HG03378 (cell line): ENCODE results near the gene FREM2.
A peak's percentile ranks its signal among the peaks of the same experiment; 100 is the strongest.

Experiments
- ATAC-seq: cut with Tn5 transposase; IDR thresholded peaks from one replicate; pipeline ENCODE4 v1.9.1; 2021; ENCODE audit warnings: mild to moderate bottlenecking, moderate library complexity; ENCODE audit not compliant: unreplicated experiment

The FREM2 gene

GRCh38 chr13:38883783-38884182, 196.9 kb downstream of the FREM2 start:
- ATAC-seq: no peak

DNA sequence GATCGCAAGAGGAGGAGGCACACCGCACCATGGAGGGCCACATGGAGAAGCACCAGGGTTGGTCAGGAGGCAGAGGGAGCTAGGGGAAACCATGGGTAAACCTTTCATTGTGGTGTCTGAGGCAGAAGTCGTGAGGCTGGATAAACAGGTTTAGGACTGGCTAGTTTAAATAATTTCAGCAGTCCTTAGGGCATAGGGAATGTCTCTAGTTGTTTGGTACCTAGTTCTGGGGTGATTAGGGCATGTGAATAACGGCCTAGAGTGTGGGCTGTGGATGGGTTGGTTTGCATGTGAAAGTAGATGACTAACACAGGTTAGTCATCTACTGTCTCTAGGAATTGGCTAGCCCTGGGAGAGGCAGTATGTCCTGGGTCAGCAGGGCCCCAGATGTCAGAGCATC, 201.4 kb downstream of the FREM2 start:
- peak; percentile 55 for ATAC-seq

DNA sequence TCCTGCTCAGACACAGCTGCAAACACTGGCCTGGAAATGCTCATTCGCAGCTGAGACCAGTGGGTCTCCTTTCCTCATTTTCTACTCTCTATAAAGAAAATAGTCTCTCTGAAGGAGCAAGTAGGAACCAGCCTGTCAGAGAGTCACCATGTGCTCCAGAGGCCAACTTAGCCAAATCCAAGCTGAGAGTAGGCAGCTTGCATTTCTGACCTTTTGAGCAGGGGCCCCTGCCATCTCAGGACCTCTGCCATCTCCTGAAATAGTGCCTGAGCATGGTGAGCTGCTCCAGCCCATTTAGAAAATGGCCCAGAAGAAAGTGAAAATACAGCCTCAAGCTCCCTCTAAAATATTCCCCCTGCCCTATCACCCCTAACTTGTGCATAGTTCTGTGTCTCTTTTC, 208.2 kb downstream of the FREM2 start:
- no peak for ATAC-seq

DNA sequence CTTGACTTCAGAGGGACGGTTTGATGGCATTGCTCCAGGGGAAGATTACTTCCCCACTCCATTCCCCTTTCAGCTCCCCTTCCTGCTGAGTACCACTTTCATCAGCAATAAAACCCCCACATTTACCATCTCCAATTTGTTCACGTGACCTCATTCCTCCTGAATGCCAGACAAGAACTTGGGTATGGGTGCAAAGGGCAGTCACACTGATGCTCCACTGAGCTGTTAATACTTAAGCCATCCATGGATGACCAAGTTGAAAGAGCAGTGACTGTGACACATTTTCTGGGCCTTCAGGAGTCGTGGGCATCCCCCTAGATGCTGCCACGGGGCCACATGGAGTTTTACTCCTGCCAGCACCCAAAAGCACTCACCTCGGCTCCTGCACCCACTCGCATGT, 210.6 kb downstream of the FREM2 start:
- no peak for ATAC-seq

- ATAC-seq: no peak
Measured at GRCh38 chr13:38898481-38898880, 211.6 kb downstream of the FREM2 start.

- ATAC-seq: no peak
Measured at GRCh38 chr13:38899571-38899970, 212.7 kb downstream of the FREM2 start.

GRCh38 chr13:38900188-38900587, 213.3 kb downstream of the FREM2 start:
- no peak for ATAC-seq

DNA sequence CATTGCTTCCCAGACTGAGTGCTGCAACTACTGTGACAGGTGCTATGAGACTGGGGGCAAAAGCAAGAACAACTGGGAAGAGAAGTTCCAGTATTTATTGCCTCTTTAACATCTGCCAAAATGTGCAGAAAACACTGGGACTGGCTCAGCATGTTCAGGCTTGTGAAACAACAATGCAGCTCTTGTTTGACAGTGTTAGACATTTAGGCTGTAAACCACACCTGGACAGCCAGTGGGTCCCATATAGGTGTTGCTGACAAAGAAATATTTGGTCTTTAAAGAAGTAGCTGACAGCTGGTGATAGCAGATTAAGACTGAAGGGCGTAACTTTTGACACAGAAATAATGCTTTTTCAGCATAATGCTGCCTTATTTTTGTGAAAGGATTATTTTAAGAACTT, 215.7 kb downstream of the FREM2 start:
- ATAC-seq: no peak

- no peak for ATAC-seq
Measured at GRCh38 chr13:38905081-38905480, 218.2 kb downstream of the FREM2 start.

- no peak for ATAC-seq
Measured at GRCh38 chr13:38905861-38906260, 219.0 kb downstream of the FREM2 start.

- no peak for ATAC-seq
Measured at GRCh38 chr13:38908574-38908973, 221.7 kb downstream of the FREM2 start.

DNA sequence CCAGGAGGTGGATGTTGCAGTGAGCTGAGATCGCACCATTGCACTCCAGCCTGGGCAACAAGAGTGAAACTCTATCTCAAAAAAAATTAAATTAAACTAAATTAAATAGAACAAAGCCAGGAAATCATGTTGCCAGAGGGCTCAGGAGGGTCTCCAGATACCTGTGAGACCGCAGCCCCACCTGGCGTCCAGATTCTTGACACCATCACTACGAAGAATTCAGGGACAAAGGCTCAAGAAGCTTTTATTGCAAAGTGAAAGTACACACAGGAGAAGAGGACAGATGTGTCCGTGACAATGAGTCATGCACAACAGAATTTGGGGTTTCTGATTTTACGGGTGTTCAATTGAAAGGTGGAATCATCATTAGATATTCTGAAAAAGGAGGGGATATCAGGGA, 227.2 kb downstream of the FREM2 start:
- no peak for ATAC-seq

- ATAC-seq: no peak
Measured at GRCh38 chr13:38921081-38921480, 234.2 kb downstream of the FREM2 start.

GRCh38 chr13:38922170-38922569, 235.3 kb downstream of the FREM2 start:
- no peak for ATAC-seq

- ATAC-seq: no peak
Measured at GRCh38 chr13:38933786-38934185, 246.9 kb downstream of the FREM2 start.
